GM12892 (cell line): ENCODE results near the gene PNPLA1.

Experiments
- POLR2A ChIP-seq: IDR thresholded peaks from 2 replicates; pipeline ENCODE4 v1.6.1; 2011; ENCODE audit warnings: low read depth, low read length, control low read depth
- POLR2AphosphoS5 ChIP-seq: IDR thresholded peaks from 2 replicates; pipeline ENCODE4 v1.6.1; 2011; ENCODE audit warnings: low read depth, low read length, control low read depth

- TF ChIP-seq POLR2A = no peak
- no peak for TF ChIP-seq POLR2AphosphoS5
Measured at GRCh38 chr6:36221674-36222073, 48.2 kb upstream of the PNPLA1 start.
